Fibroblast of mammary gland (primary cell): ENCODE results near the gene ROGDI.

Experiments used
- DNase-seq: peaks from one replicate; pipeline ENCODE4 v3.0.0-alpha.2; 2010; ENCODE audit warnings: low read depth
- H3K4me3 ChIP-seq: 2 replicates; pipeline ENCODE4 v1.5.1; 2011; ENCODE audit warnings: low read depth, mild to moderate bottlenecking, low read length, moderate library complexity; ENCODE audit not compliant: control insufficient read depth
- TF ChIP-seq, protein P1 (sequence below): conservative IDR thresholded peaks from 2 replicates; pipeline ENCODE4 v1.5.1; 2011; ENCODE audit warnings: low read depth, low read length, inconsistent platforms; ENCODE audit not compliant: control insufficient read depth, insufficient read depth

ROGDI gene

DNA sequence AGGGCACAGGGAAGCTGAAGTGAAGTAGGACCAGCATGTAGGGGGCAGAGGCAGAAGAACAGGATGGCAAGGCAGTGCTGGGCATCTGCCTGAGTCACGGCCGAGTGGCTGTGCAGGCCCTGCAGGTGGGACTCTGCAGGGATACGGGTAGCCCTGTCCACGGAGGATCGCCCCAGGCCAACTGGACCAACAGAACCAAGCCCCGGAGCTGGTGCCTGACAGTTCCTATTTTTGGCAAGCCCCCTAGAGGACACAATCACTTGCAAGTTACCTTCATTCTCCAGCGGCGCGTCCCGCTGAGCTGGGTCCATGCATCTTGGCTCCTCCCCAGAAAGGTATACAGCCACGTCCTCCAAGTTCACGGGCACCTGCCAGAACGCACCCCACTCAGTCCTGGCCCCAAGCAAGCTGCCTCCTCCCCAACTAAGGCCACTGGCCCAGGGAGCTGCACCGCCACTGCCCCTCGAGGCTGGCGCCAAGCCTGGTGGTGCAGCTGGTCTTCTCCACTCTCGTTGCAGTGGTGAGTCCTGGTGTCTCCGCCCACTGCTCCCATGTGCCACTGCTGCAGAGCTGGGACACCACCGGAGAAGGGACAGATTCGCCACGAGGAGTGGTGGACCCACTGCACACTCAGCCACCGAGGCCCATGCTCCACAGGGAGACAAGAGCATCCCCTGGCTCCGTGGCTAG, 42.1 kb downstream of the ROGDI start:
- no peak overlapping the region for H3K4me3 ChIP-seq
- TF ChIP-seq, protein P1, sequence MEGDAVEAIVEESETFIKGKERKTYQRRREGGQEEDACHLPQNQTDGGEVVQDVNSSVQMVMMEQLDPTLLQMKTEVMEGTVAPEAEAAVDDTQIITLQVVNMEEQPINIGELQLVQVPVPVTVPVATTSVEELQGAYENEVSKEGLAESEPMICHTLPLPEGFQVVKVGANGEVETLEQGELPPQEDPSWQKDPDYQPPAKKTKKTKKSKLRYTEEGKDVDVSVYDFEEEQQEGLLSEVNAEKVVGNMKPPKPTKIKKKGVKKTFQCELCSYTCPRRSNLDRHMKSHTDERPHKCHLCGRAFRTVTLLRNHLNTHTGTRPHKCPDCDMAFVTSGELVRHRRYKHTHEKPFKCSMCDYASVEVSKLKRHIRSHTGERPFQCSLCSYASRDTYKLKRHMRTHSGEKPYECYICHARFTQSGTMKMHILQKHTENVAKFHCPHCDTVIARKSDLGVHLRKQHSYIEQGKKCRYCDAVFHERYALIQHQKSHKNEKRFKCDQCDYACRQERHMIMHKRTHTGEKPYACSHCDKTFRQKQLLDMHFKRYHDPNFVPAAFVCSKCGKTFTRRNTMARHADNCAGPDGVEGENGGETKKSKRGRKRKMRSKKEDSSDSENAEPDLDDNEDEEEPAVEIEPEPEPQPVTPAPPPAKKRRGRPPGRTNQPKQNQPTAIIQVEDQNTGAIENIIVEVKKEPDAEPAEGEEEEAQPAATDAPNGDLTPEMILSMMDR = no peak
- no peak for DNase-seq

DNA sequence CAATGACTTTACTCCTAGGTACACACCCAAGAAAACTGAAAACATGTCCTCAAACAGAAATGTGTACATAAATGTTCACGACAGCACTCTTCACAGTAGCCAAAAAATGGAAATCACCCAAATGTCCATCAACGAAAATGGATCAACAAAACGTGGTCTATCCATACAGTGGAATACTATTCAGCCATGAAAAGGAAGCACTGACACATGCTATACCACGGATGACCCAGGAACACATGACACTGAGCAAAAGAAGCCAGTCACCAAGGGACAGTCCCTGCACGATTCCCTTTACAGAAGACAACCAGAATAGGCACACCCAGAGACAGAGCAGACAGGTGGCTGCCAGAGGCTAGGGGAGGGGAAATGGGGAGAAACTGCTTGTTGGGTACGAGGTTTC, 46.7 kb downstream of the ROGDI start:
- TF ChIP-seq, protein P1 = no peak

DNA sequence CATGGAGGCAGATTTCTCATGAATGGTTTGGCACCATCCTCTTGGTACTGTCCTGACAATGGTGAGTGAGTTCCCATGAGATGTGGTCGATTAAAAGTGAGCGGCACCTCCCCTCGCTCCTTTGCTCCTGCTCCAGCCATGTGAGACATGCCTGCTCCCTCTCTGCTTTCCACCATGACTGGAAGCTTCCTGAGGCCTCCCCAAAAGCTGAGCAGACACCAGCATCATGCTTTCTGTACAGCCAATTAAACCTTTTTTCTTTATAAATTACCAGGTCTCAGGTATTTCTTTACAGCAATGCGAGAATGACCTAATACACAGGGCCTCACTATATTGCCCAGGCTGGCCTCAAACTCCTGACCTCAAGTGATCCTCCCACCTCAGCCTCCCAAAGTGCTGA, 47.6 kb downstream of the ROGDI start:
- no peak overlapping the region for H3K4me3 ChIP-seq
- TF ChIP-seq, protein P1 = no peak
- DNase-seq = no peak

More for the DNA sequence above, 46.7 kb downstream of the ROGDI start:
- H3K4me3 ChIP-seq = no peak overlapping the region
- DNase-seq = no peak

DNA sequence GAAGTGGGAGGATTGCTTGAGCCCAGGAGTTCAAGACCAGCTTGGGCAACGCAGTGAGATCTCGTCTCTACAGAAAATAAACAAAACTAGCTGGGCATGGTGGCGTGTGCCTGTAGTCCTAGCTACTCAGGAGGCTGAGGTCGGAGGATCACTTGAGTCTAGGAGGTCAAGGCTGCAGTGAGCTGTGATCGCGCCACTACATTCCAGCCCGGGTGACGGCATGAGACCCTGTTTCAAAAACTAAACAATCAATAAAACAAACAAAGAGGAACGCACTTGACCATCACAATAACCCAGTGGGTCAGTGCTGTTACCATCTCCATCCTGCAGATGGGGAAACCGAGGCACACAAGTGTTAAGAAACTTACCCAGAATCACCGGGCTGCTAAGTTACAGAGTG, 49.2 kb downstream of the ROGDI start:
- no peak overlapping the region for H3K4me3 ChIP-seq
- no peak for DNase-seq
- TF ChIP-seq, protein P1 = no peak

DNA sequence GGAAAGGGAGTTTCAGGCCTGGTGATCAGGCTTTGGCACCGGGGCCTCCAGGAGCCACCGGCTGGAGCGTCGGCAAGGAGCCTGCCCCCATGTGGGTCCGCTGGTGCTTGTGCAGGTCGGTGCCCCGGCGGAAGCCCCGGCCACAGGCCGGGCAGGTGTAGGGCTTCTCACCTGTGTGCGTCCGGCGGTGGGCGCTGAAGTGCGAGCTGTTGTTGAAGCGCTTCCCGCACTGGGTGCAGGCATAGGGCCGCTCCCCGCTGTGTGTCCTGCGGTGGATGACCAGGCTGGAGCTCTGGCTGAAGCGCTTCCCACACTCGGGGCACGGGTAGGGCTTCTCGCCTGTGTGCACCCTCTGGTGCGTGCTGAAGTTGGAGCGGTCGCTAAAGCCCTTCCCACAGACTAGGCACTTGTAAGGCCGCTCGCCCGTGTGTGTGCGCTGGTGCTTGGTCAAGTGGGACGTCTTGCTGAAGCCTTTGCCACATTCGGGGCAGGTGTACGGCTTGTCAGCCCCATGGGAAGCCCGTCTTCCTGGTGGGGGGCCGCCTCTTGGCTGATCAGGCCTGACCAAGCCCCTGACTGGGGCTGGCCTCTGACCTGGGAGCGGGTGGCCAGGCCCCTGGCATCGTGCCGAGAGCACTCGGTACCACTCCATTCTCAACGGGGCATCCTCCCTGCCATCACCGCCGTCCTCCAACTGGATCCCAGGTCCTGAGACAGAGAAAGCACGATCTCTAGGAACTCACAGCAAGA, 49.9 kb downstream of the ROGDI start:
- TF ChIP-seq, protein P1 = no peak

DNA sequence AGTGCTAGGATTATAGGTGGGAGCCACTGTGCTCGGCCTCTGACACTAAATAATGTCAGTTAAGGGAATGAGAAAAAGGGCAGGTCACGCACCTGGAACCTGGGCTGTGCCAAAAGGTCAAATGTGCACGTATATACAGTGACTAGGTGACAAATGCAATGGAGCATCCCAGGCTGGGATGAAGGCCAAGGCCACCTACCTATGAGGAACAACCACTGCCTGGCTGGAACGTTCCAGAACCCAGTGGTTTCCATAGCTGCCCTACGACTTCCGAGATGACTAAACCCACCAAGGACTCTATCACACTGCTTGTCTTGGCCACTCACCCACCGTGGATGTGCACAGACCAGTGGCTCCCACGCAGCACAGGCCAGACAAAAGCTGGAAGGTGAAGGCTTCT, 51.5 kb downstream of the ROGDI start:
- no peak overlapping the region for H3K4me3 ChIP-seq
- no peak for DNase-seq
- TF ChIP-seq, protein P1 = no peak

More for the DNA sequence above, 49.9 kb downstream of the ROGDI start:
- H3K4me3 ChIP-seq = no peak overlapping the region
- no peak for DNase-seq
